DOHH2 (cell line): Measurements from ENCODE around the gene CFAP92.

Source experiments
- H3F3A ChIP-seq: fragments of 200-600 bp; sonication (generic), shearing (Covaris generic); 2 replicates; pipeline ENCODE4 v1.6.0; 2016; ENCODE audit warnings: antibody characterized with exemption, mild to moderate bottlenecking; ENCODE audit not compliant: control insufficient read depth, insufficient read depth
- H3K27ac ChIP-seq: fragments of 200-600 bp; sonication (generic); 2 replicates; pipeline ENCODE4 v1.5.1; 2014; ENCODE audit warnings: low read depth, mild to moderate bottlenecking, low read length, moderate library complexity
- H3K27me3 ChIP-seq: fragments of 200-600 bp; sonication (generic); 2 replicates; pipeline ENCODE4 v1.6.1; 2014; ENCODE audit warnings: mild to moderate bottlenecking, low read length, mixed read lengths; ENCODE audit not compliant: control insufficient read depth
- H3K36me3 ChIP-seq: fragments of 200-600 bp; sonication (generic); 2 replicates; pipeline ENCODE4 v1.6.1; 2014; ENCODE audit warnings: mild to moderate bottlenecking, low read length, moderate library complexity, mixed read lengths; ENCODE audit not compliant: control insufficient read depth
- H3K4me1 ChIP-seq: fragments of 200-600 bp; sonication (generic); 2 replicates; pipeline ENCODE4 v1.6.1; 2014; ENCODE audit warnings: mild to moderate bottlenecking, low read length, mixed read lengths; ENCODE audit not compliant: control insufficient read depth
- H3K4me2 ChIP-seq: fragments of 200-600 bp; sonication (generic); 2 replicates; pipeline ENCODE4 v1.6.0; 2014; ENCODE audit warnings: mild to moderate bottlenecking, low read length, moderate library complexity
- H3K4me3 ChIP-seq: fragments of 200-600 bp; sonication (generic); 2 replicates; pipeline ENCODE4 v1.5.1; 2014; ENCODE audit warnings: mild to moderate bottlenecking, low read length, mixed read lengths
- H3K79me2 ChIP-seq: fragments of 200-600 bp; sonication (generic); 2 replicates; pipeline ENCODE4 v1.6.1; 2014; ENCODE audit warnings: mild to moderate bottlenecking, low read length, mixed read lengths; ENCODE audit not compliant: control insufficient read depth
- H3K9me2 ChIP-seq: fragments of 200-600 bp; sonication (generic); replicated peaks from 2 replicates; pipeline ENCODE4 v1.6.1; 2014; ENCODE audit warnings: mild to moderate bottlenecking, low read length, mixed read lengths; ENCODE audit not compliant: control insufficient read depth
- H3K9me3 ChIP-seq: fragments of 200-600 bp; sonication (generic); 2 replicates; pipeline ENCODE4 v1.6.1; 2014; ENCODE audit warnings: antibody characterized with exemption, low read length, mixed read lengths; ENCODE audit not compliant: control insufficient read depth, insufficient read depth
- H4K20me1 ChIP-seq: fragments of 200-600 bp; sonication (generic); 2 replicates; pipeline ENCODE4 v1.6.0; 2014; ENCODE audit warnings: low read depth, mild to moderate bottlenecking, antibody characterized with exemption, low read length, moderate library complexity; ENCODE audit not compliant: control insufficient read depth, insufficient read depth
- EZH2phosphoT487 ChIP-seq: fragments of 200-600 bp; sonication (generic); IDR thresholded peaks from 2 replicates; pipeline ENCODE4 v1.6.1; 2017; ENCODE audit warnings: borderline replicate concordance, mild to moderate bottlenecking, antibody characterized with exemption, low read length, moderate library complexity, mixed read lengths
- TF ChIP-seq, protein P1 (sequence below): fragments of 200-600 bp; sonication (generic); IDR thresholded peaks from one replicate; pipeline ENCODE4 v1.5.1; 2014; ENCODE audit warnings: antibody characterized with exemption, mild to moderate bottlenecking, low read depth, low read length; ENCODE audit not compliant: poor library complexity, severe bottlenecking

Gene CFAP92

DNA sequence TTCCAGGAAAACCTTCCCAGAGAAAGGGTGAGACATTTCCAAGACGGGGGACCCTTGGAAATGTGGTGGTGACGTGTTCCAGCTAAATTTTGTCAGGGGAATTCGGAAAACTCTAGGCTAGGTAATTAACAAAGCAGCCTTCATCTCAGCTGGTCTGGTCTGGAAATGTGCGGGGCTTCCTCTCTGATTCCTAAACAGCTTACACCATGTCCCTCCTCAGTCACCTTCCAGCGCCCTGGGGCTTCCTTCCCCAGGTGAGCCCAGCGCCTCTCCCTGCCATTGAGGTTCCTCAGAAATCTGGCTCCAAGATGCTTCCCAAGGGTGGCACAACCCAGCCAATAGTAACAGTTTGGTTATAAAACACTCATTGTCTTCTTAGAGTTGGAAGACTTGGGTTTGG lies 113.9 kb downstream of the CFAP92 start:
- Histone ChIP-seq H3K4me2 (peak overlapping the region; percentile 78), H3K27me3 (no peaks in the 10 kb centered on the region), H3K9me2 (no peaks in the 10 kb centered on the region), H3K4me3 (peak overlapping the region; percentile 91), H4K20me1 (no peaks in the 10 kb centered on the region), H3F3A (peaks cover 7% of the 10 kb centered on the region; the same call in 1 of the 2 replicates), H3K4me1 (peaks cover 35% of the 10 kb centered on the region), H3K27ac (peak overlapping the region; percentile 25; the same call in 1 of the 2 replicates), H3K36me3 (peaks cover 57% of the 10 kb centered on the region), H3K79me2 (peaks cover 76% of the 10 kb centered on the region), H3K9me3 (no peaks in the 10 kb centered on the region)
- no peak for TF ChIP-seq EZH2phosphoT487
- TF ChIP-seq, protein P1, sequence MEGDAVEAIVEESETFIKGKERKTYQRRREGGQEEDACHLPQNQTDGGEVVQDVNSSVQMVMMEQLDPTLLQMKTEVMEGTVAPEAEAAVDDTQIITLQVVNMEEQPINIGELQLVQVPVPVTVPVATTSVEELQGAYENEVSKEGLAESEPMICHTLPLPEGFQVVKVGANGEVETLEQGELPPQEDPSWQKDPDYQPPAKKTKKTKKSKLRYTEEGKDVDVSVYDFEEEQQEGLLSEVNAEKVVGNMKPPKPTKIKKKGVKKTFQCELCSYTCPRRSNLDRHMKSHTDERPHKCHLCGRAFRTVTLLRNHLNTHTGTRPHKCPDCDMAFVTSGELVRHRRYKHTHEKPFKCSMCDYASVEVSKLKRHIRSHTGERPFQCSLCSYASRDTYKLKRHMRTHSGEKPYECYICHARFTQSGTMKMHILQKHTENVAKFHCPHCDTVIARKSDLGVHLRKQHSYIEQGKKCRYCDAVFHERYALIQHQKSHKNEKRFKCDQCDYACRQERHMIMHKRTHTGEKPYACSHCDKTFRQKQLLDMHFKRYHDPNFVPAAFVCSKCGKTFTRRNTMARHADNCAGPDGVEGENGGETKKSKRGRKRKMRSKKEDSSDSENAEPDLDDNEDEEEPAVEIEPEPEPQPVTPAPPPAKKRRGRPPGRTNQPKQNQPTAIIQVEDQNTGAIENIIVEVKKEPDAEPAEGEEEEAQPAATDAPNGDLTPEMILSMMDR, result no peak

DNA sequence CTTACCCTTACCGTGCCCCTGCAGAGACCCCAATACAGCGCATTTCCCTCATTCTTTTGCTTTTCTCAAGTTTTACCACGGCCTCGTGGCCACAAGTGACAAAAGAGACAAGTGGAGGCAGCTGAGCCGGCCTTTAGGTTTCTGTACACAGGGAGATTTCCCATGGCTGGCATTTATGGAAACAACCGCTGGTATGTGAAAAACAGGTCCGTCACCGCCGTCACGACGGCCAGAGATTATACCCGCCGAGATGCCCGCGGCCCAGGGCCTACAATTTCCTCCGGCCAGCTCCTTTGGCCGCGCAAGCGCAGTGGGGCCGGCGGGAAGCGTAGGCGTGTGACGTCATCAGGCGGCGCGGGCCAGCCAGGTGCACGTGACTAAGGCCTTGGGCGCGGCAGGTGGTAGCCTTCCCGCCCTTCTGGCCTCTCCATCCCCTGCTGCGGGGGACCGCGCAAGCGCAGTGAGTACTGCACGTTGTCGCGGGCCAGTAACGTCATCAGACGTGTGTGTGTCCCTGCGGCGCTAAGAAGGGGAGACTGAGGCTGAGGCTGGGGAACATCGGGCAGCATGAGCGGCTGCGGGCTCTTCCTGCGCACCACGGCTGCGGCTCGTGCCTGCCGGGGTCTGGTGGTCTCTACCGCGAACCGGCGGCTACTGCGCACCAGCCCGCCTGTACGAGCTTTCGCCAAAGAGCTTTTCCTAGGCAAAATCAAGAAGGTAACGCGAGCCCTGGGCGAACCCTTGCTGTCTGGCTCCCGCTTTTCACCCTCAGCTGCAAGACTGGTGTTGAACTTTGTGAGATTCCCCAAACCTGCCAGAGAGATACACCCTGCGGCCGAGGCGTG lies 114.5 kb downstream of the CFAP92 start, which contains the start of gene ACAD9:
Gene ACAD9 (plus strand): TSS at position 496 of the 845 bp plus-strand sequence. CDS start 72 bp downstream, at position 568.
- no peaks in the 10 kb centered on the region for H3K9me2 ChIP-seq
- peaks cover 69% of the 10 kb centered on the region for H3K79me2 ChIP-seq
- H3K4me3 ChIP-seq, result peak within 1 kb of the TSS; percentile 91
- H3K27ac ChIP-seq, result peak within 1 kb of the TSS; percentile 63
- TF ChIP-seq, protein P1, result no peak
- peaks cover 7% of the 10 kb centered on the region; the same call in 1 of the 2 replicates for H3F3A ChIP-seq
- H3K4me1 ChIP-seq, result peaks cover 35% of the 10 kb centered on the region
- peak within 1 kb of the TSS; percentile 78 for H3K4me2 ChIP-seq
- peaks cover 50% of the 10 kb centered on the region for H3K36me3 ChIP-seq
- no peaks in the 10 kb centered on the region for H4K20me1 ChIP-seq
- no peaks in the 10 kb centered on the region for H3K27me3 ChIP-seq
- no peaks in the 10 kb centered on the region for H3K9me3 ChIP-seq

DNA sequence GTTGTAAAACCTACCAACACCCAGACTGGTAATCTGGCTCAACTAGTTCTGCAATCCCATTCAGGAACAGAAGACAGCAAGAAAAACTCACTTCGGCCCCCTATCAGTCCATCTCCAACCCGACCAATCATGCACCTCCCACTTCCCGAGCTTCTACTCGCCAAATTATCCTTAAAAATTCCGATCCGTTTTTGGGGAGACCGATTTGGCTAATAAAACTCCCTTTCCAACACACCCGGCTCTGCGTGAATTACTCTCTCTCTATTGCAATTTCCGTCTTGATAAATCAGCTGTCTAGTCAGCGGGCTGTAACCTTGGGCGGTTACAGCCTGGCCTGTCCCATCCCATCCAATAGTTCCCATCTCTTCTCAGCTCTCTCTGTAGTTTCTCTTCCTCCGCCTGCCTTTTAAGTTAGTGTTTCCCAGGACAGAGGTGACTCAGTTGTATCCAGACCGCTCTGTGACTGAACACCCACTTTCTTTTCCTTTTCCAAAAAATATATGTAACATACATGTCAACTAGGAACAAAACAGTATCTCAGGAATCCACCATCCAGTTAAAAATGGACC lies 115.2 kb downstream of the CFAP92 start:
- TF ChIP-seq, protein P1, result no peak
- no peak for TF ChIP-seq EZH2phosphoT487

More for the DNA sequence above, 115.2 kb downstream of the CFAP92 start:
- Histone ChIP-seq H4K20me1 (no peaks in the 10 kb centered on the region), H3K79me2 (peaks cover 62% of the 10 kb centered on the region), H3K27me3 (no peaks in the 10 kb centered on the region), H3K9me3 (no peaks in the 10 kb centered on the region), H3K36me3 (peaks cover 43% of the 10 kb centered on the region), H3K4me2 (peak overlapping the region; percentile 78), H3F3A (peaks cover 7% of the 10 kb centered on the region; the same call in 1 of the 2 replicates), H3K27ac (peak overlapping the region; percentile 63), H3K9me2 (no peaks in the 10 kb centered on the region), H3K4me1 (peaks cover 35% of the 10 kb centered on the region), H3K4me3 (peak overlapping the region; percentile 91)
